SKM-1 treated with dmso at 0.1 percent for 144 hours (cell line): Measurements from ENCODE around the gene CNOT9.
A peak's percentile ranks its signal among the peaks of the same experiment; 100 is the strongest.
"Not testable (repeated sequence)": the region's sequence is repeated elsewhere in the genome, so short reads cannot be mapped to it uniquely, and the experiment has no call there.

Experiments used
- DNase-seq: peaks from one replicate; lab custom pipeline; 2025; ENCODE audit not compliant: unreplicated experiment; lab: John Stamatoyannopoulos, UW

The CNOT9 gene, protein sequence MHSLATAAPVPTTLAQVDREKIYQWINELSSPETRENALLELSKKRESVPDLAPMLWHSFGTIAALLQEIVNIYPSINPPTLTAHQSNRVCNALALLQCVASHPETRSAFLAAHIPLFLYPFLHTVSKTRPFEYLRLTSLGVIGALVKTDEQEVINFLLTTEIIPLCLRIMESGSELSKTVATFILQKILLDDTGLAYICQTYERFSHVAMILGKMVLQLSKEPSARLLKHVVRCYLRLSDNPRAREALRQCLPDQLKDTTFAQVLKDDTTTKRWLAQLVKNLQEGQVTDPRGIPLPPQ

DNA sequence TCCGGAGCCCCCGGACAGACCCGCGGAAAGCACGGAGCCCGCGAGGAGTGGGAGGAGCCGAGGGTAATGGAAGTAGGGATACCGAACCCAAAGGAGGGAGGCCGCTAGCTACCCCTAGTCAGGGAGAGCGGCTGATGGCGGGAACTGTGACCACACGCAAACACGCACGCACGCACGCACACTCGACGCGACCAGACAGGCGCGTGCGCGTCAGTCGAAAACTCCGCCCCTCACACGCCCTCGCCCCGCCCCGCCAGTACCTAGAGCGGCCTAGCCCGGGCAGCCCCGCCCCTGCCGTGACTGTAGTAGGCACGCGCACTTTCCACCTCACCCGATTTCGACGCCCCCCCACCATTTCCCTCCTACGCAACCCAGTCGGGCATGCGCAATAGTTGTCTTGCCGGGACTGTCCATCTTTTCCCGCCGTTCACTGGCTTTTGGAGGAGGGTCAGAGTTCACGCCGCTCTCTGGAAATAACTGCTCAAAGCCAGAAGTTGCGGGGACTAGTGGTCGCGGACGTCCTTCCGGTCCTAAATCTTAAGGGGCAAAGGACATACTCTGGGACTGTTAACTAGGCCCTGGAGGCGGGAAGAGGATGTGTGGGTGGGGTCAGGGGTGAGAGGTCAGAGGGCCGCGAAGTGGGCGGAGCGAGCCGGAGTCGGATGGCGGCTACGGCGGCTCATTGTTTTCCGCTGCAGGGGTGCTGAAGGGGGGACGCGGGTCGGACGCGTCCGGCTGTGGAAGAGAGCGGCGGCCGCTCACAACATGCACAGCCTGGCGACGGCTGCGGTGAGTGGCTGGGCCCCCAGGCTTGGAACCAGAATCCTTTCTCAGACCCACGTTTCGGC is at the start of gene CNOT9, which contains the start of gene USP37:
Gene CNOT9, plus strand, starts transcription at position 650 of the 848 bp plus-strand sequence. Its CDS starts 116 bp downstream, at position 766.
Gene USP37, minus strand, starts transcription at position 162 of the 848 bp plus-strand sequence. CDS start 9,698 bp downstream, outside the sequence.
- peak; percentile 97 for DNase-seq

DNA sequence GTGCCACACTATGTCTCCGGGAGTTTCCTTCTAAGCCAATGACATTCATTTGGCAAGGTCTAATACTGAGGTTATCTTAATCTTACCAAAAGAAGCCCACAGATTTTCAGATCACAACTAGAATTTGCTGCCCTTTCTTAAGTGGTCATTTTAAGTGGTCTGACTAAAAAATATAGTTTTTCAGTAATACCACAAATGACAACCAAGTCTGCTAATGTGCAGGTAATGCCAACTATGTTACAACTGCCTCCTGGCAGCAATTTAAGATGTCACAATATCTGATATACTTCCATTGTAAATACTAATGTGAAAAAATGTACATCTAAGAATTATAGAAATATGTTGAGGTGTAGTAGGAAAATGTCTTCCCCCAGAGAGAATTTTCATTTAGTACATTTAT is 49.8 kb upstream of the CNOT9 start:
- DNase-seq = no peak

DNA sequence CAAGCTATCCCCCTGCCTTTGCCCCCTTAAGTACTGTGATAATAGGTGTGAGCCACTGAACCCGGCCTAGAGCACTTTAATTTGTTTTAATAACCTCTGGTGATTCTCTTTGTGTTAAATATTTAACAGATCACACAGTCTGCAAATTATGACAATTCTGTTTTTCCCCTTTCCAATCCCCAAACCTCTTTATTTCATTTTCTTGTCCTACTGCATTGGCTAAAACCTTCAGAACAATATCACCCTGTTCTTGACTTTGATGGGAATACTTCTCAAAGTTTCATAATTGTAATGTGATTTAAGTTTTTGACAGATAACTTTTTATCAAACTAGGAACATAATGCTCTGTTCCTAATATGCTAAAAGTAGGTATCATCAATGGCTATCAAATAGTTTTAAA is 45.0 kb upstream of the CNOT9 start:
- no peak for DNase-seq

DNA sequence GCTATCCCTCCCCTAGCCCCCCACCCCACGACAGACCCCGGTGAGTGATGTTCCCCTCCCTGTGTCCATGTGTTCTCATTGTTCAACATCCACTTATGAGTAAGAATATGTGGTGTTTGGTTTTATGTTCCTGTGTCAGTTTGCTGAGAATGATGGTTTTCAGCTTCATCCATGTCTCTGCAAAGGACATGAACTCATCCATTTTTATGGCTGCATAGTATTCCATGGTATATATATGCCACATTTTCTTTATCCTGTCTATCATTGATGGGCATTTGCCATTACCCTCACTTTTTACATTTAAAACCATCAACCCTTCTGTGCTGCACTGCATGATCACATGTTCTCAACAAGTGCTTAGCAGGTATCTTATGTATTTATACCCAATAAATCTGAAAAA is 40.2 kb upstream of the CNOT9 start:
- DNase-seq = not testable (repeated sequence)

- DNase-seq = no peak
These were observed 38.6 kb upstream of the CNOT9 start for GRCh38 chr2:218529990-218530389.

DNA sequence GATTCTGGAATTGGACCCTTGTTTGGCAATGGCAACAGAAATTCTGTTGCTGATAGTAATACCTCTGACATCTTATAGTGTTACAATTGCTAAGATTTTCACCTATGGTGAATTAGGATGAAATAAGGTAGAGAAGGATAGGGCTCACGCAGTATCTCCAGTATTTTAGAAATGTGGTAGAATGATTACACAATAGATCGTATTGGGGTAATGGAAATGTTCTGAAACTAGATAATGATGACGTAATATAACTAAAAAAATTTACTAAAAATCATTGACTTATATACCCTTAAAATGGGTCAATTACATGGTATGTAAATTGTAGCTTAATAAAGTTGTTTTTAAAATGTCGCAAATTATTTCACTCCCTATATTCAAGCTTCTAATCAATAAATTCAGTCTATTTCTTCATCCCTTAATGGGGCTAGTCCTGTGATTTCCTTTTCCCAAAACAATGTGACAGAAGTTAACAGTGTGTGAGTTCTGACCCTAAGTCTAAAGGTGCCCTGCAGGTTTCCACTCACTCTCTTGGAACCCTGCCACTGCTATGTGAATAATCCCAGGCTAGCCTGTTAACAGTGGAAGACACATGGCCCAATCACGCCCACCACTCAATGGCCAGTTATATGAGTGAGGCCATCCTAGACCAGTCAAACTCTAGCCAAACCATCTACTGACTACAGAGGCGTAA is 31.7 kb upstream of the CNOT9 start:
- DNase-seq = no peak

- DNase-seq = no peak
These were observed 28.6 kb upstream of the CNOT9 start for GRCh38 chr2:218540015-218540414.

- no peak for DNase-seq
These were observed 22.6 kb upstream of the CNOT9 start for GRCh38 chr2:218546012-218546411.

- DNase-seq = no peak
These were observed 21.1 kb upstream of the CNOT9 start for GRCh38 chr2:218547511-218547910.

GRCh38 chr2:218547978-218548377 is 20.7 kb upstream of the CNOT9 start:
- no peak for DNase-seq

DNA sequence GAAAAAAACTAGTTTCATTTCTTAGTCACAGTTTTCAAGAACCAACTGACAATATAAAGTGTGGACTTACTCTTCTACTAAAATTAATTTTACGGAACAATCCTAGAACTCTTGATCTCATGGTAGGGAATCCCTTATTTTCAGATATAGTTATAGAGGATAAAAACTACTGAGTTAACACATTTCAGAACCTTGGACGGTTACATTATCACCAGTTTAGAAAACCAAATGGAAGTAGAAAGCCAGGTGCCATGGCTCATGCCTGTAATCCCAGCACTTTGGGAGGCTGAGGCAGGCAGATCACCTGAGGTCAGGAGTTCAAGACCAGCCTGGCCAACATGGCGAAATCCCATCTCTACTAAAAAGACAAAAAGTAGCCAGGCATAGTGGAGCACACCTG is 14.4 kb upstream of the CNOT9 start:
- DNase-seq = not testable (repeated sequence)

GRCh38 chr2:218555527-218555926 is 13.1 kb upstream of the CNOT9 start:
- DNase-seq = no peak

GRCh38 chr2:218557941-218558340 is 10.7 kb upstream of the CNOT9 start:
- no peak for DNase-seq

DNA sequence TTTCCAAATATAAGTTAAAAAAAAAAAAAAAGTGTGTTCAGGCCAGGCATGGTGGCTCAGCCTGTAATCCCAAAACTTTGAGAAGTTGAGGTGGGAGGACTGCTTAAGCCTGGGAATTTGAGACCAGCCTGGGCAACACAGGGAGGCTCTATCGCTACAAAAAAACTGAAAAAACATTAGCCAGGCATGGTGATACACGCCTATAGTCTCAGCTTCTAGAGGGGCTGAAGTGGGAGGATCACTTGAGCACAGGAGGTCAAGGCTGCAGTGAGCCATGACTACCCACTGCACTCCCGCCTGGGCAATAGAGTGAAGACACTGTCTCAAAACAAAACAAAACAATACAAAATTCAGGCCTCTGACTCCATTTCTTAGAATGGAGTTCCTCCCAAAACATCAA is 9.7 kb upstream of the CNOT9 start:
- DNase-seq = no peak

DNA sequence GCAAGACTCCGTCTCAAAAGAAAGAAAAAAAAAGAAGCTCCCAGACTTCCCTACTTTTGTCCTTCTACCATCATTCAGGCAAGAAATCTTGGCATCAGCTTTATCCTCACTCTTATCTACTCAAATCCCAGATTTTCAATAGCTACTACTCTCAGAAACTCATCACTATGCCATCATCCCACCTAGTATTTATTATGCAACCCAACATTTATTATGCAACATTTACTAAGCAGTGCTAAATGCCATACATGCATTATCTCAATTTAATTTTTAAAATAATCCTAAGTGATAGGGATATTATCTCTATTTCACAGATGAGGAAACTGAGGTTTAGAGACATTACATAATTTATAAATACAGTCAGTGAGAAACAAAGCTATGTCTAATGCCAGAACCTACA is 4.6 kb upstream of the CNOT9 start:
- no peak for DNase-seq

- no peak for DNase-seq
These were observed 2.3 kb upstream of the CNOT9 start for GRCh38 chr2:218566296-218566695.

GRCh38 chr2:218567797-218568189 is 846 bp upstream of the CNOT9 start:
- DNase-seq = peak; percentile 83

DNA sequence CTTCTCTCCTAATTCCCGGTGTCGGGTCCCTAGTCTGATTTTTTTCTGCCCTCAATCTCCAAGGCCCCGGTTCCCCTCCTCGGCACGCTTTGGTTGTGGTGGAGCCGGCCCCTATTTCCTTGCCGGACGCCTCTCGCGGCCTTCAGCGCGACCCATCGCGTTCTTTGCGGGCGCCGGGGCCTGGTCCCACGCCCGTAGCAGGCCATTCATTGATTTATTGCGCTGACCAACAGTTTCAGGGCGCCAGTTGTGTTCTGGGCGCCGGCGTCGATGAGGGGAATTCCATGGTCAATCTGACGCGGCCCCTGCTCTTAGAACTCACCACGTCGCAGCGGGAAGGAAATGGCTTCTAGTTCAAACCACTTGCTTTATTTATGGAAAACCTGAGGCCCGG is 396 bp downstream of the CNOT9 start:
- DNase-seq = no peak

GRCh38 chr2:218569661-218570500 is 1.2 kb downstream of the CNOT9 start:
- DNase-seq = no peak

GRCh38 chr2:218570850-218571249 is 2.2 kb downstream of the CNOT9 start:
- DNase-seq = no peak

DNA sequence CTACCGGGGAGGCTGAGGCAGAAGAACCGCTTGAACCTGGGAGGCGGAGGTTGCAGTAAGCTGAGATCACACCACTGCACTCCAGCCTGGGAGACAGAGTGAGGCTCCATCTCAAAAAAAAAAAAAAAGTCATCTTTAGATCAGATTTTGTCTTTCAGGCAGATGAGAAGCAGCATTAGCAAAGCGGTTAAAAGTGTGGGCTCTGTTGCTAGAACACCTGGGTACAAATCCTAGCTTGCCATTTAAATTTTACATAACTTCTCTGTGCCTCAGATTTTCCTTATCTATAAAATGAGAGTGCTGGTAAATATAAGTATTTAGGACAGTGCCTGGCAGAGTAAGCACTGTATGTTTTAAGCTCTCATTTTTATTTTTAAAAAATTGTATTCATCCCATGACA is 8.2 kb downstream of the CNOT9 start:
- DNase-seq = no peak
